ENCODE measurements around the gene DIS3L2.

Gene DIS3L2

GRCh38 chr2:232009639-232010274 lies 48.2 kb downstream of the DIS3L2 start:
- TF ChIP-seq CTCF (IDR thresholded peaks at IDR 0.05; ENCODE audit: insufficient read depth, low read depth, low read length, missing control alignments), result no peak
- DNase-seq (ENCODE audit: low read depth), result no peak
- no peak overlapping the region for H3K4me3 ChIP-seq (ENCODE audit: low read length)

- no peak for TF ChIP-seq CTCF (IDR thresholded peaks at IDR 0.05; ENCODE audit: insufficient read depth, low read depth, low read length, missing control alignments)
- peak; percentile 90 for DNase-seq (ENCODE audit: low read depth)
- no peak overlapping the region for H3K4me3 ChIP-seq (ENCODE audit: low read length)
These were observed 52.3 kb downstream of the DIS3L2 start for GRCh38 chr2:232013701-232014353.

GRCh38 chr2:232014681-232015080 lies 53.2 kb downstream of the DIS3L2 start:
- no peak for DNase-seq (ENCODE audit: low read depth)
- no peak for TF ChIP-seq CTCF (IDR thresholded peaks at IDR 0.05; ENCODE audit: insufficient read depth, low read depth, low read length, missing control alignments)
- no peak overlapping the region for H3K4me3 ChIP-seq (ENCODE audit: low read length)

- no peak overlapping the region for H3K4me3 ChIP-seq (ENCODE audit: low read length)
- TF ChIP-seq CTCF (IDR thresholded peaks at IDR 0.05; ENCODE audit: insufficient read depth, low read depth, low read length, missing control alignments), result no peak
- DNase-seq (ENCODE audit: low read depth), result no peak
These were observed 56.7 kb downstream of the DIS3L2 start for GRCh38 chr2:232018181-232018580.

GRCh38 chr2:232022718-232023117 lies 61.2 kb downstream of the DIS3L2 start:
- no peak for TF ChIP-seq CTCF (IDR thresholded peaks at IDR 0.05; ENCODE audit: insufficient read depth, low read depth, low read length, missing control alignments)
- no peak for DNase-seq (ENCODE audit: low read depth)
- no peak overlapping the region for H3K4me3 ChIP-seq (ENCODE audit: low read length)

- TF ChIP-seq CTCF (IDR thresholded peaks at IDR 0.05; ENCODE audit: insufficient read depth, low read depth, low read length, missing control alignments), result no peak
- DNase-seq (ENCODE audit: low read depth), result no peak
- no peak overlapping the region for H3K4me3 ChIP-seq (ENCODE audit: low read length)
These were observed 61.9 kb downstream of the DIS3L2 start for GRCh38 chr2:232023426-232023825.

GRCh38 chr2:232024457-232024856 lies 62.9 kb downstream of the DIS3L2 start:
- no peak for DNase-seq (ENCODE audit: low read depth)
- TF ChIP-seq CTCF (IDR thresholded peaks at IDR 0.05; ENCODE audit: insufficient read depth, low read depth, low read length, missing control alignments), result no peak
- no peak overlapping the region for H3K4me3 ChIP-seq (ENCODE audit: low read length)
